Activated CD4-positive, alpha-beta T cell treated with anti-CD3 and anti-CD28 coated beads, Interleukin-2, Interleukin-4, amounts not matched to agents 100 ng/mL and 50 ng/mL, durations not matched to agents 16 hours and 8 hours (primary cell): ENCODE measurements around the gene TMEM225B.
"Not testable (repeated sequence)": the region's sequence is repeated elsewhere in the genome, so short reads cannot be mapped to it uniquely, and the experiment has no call there.

Experiments
- DNase-seq: peaks from one replicate; pipeline ENCODE4 v3.0.0-alpha.2; 2020; ENCODE audit warnings: low spot score

Gene TMEM225B

GRCh38 chr7:99654626-99655025 lies 56.6 kb downstream of the TMEM225B start:
- DNase-seq: not testable (repeated sequence)

DNA sequence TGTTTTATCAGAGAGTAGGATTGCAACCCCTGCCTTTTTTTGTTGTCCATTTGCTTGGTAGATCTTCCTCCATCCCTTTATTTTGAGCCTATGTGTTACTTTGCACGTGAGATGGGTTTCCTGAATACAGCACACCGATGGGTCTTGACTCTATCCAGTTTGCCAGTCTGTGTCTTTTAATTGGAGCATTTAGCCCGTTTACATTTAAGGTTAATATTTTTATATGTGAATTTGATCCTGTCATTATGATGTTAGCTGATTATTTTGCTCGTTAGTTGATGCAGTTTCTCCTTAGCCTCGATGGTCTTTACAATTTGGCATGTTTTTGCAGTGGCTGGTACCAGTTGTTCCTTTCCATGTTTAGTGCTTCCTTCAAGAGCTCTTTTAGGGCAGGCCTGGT lies 59.8 kb downstream of the TMEM225B start:
- not testable (repeated sequence) for DNase-seq
